NCI-H2107 treated with DMSO at 0.1 percent for 48 hours (cell line): ENCODE data around the gene PTPN12.
A peak's percentile ranks its signal among the peaks of the same experiment; 100 is the strongest.
"Not testable (repeated sequence)": the region's sequence is repeated elsewhere in the genome, so short reads cannot be mapped to it uniquely, and the experiment has no call there.

ENCODE experiments used
- DNase-seq: peaks from one replicate; lab custom pipeline; 2025; ENCODE audit not compliant: unreplicated experiment; lab: John Stamatoyannopoulos, UW

Gene PTPN12

GRCh38 chr7:77575187-77575586, 38.1 kb downstream of the PTPN12 start:
- no peak for DNase-seq

DNA sequence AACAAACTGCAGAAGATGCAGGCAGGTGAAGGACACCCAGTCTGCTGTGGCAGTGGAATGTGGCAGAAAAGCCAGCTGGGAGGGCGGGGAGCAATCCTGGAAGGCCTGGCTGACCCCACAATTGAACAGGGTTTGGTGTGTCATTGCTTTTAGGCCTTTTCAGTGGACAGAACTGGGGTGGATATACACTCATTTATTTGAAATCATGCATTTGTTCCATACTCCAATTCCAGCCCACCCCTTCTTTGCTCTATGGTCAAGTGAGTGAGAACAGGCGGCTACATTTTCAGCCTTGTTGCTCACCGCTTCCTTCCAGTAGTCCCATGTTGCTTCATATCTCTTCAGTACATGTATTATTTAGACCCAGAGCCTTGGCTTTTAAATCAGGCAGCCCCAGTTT, 39.8 kb downstream of the PTPN12 start:
- DNase-seq = no peak

- no peak for DNase-seq
Measured at GRCh38 chr7:77579797-77580196, 42.7 kb downstream of the PTPN12 start.

DNA sequence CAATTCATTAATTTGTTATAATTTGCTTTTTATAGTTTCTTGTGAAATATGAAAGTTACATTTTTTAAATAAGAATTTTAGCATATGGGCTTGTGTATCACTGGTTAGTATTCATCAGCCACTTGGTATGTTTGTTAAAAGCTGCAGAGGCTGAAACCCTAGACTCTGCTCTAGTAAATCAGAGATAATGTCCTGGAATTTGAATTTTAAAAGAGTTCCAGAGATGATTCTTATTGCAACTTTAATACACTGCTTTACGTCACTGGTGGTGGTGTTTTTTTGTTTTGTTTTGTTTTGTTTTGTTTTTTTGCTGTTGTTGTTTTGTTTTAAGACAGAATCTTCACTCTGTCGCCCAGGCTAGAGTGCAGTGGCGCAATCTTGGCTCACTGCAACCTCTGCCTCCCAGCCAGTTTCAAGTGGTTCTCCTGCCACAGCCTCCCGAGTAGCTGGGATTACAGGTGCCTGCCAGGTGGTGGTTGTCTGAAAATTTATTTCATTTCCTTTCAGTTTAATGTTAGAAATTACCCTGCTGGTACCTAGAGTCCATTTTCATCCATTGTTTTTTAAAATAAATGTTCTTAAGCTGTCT, 43.8 kb downstream of the PTPN12 start:
- peak; percentile 74 for DNase-seq

DNA sequence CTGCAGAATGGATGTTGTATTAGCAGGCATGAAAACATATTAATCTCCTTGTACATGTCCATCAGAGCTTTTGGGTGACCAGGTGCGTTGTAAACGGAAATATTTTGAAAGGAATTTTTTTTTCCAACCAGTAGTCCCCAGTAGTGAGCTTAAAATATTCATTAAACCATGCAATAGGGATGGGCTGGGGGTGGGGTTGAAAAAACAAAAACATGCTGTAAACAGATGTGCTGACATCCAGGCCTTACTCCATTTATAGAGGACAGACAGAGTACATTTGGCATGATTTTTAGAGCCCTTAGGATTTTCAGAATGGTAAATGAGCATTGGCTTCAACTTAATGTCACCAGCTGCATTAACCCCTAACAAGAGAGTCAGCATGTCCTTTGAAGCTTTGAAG, 50.2 kb downstream of the PTPN12 start:
- no peak for DNase-seq

- DNase-seq = no peak
Measured at GRCh38 chr7:77600952-77601351, 63.9 kb downstream of the PTPN12 start.

DNA sequence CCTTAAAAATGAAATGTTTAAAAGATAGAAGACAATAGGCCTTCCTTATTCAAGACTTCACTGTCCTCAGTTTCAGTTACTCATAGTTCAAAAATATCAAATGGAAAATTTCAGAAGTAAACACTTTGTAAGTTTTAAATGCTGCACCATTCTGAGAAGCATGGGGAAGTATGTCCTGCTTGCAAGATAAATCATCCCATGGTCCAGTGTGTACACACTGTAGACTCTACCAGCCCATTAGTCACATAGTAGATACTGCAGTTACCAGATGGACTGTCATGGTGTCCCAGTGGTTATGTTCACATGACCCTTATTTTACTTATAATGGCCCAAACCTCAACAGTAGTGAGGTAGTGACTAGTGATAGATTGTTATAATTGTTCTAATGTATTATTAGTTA, 69.5 kb downstream of the PTPN12 start:
- no peak for DNase-seq

DNA sequence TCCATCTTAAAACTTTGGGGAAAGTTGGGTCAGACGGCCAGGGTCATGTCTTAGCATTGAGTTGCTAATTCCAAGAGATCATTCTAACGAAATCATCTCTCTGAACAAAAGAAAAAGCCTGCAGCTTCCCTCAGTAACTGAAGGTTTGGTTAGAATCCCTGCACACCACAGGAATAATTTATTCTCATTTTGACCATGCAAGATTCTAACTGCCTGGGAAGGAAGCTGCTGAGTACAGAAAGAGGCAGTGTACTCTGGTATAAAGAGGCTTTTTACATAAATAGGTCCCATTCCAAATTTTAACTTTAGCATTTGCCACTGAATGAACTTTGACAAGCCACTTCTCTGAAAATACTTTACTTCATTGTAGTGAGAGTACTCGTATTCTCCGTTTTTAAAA, 82.2 kb downstream of the PTPN12 start:
- no peak for DNase-seq

GRCh38 chr7:77626586-77627308, 89.7 kb downstream of the PTPN12 start:
- peak; percentile 11 for DNase-seq

DNA sequence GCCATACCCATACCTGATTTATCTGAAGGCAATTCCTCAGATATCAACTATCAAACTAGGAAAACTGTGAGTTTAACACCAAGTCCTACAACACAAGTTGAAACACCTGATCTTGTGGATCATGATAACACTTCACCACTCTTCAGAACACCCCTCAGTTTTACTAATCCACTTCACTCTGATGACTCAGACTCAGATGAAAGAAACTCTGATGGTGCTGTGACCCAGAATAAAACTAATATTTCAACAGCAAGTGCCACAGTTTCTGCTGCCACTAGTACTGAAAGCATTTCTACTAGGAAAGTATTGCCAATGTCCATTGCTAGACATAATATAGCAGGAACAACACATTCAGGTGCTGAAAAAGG, 90.2 kb downstream of the PTPN12 start:
- DNase-seq = no peak

DNA sequence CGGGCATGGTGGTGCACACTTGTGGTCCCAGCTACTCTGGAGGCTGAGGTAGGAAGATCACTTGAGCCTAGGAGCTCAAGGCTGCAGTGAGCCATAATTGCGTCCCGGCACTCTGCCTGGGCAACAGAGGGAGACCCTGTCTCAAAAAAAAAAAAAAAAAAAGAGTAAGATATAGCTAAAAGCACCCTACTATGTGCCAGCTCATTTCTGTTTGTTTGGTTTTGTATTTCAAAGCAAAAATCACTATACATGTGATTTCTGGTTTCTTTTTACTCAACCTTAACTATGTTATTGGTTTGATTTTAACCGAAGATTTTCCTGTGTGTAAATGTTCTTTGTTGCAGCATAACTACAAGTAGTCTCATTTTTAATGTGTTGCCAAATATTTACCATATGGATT, 92.7 kb downstream of the PTPN12 start:
- DNase-seq = no peak

GRCh38 chr7:77631820-77632219, 94.7 kb downstream of the PTPN12 start:
- DNase-seq = no peak

DNA sequence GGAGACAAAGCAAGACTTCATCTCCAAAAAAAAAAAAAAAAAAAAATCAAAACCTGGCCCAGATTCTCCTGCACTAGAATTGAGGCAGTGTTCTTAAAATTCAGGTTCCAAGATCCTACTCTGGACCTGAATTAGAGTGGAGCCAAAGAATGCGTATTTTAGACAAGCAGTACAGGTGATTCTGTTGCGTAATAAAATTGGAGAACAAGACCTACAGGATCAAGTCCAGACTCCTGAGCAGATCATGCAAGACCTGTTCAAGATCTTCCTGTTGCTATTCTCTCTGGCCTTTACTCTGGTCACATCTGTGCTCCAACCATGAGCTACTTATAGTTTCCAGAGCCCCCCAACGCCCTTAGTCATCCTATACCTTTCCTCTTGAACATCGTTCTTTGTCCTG, 107.7 kb downstream of the PTPN12 start:
- no peak for DNase-seq

DNA sequence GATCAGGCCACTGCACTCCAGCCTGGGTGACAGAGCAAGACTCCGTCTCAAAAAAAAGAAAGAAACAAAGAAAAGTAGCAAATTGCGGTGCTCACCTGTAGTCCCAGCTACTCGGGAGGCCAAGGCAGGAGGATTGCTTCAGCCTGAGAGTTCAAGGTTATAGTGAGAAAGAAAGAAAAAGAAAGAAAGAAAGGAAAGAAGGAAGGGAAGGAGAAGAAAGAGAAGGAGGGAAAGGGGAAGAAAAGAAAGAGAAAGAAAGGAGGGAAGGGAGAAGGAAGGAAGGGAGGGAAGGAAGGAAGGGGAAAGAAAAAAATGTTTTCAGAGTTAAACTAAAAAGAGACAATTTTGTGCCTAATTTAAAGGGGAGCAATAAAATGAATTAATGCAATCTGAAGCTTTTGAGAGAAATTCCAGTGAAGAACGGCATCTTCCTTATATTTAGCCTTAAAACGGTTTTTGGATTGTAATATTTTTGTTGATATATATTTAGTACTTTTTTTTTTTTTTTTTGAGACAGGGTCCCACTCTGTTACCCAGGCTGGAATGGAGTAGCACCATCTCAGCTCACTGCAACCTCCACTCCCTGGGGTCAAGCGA, 111.7 kb downstream of the PTPN12 start:
- no peak for DNase-seq

GRCh38 chr7:77649716-77650349, 112.7 kb downstream of the PTPN12 start:
- no peak for DNase-seq

DNA sequence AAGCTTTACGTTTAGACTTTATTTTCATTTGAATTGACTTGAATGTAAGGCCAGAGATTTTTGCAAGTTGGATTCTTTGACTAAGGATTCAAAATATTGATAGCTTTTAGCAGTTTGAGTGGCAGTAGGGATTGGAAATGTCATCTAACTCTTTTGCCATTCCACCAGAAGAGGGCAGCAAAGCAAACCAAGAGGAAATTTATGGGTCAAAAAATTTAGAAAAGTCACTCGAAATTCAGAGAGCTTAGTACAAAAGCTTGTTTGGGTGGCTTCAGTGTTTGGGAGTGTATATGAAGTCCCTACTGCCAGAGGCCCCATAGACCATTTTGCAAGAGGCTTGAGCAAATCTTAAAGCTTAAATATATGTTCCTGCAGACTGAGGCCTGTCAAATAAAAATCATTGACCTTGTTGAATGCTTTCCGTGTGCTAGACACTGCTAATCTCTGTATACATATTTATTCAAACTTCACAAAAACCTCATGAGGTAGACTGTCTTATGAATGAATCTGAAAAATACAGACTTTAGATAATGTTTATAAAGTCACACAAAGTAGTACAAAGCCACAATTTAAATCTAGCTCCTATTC, 114.6 kb downstream of the PTPN12 start:
- DNase-seq = no peak

DNA sequence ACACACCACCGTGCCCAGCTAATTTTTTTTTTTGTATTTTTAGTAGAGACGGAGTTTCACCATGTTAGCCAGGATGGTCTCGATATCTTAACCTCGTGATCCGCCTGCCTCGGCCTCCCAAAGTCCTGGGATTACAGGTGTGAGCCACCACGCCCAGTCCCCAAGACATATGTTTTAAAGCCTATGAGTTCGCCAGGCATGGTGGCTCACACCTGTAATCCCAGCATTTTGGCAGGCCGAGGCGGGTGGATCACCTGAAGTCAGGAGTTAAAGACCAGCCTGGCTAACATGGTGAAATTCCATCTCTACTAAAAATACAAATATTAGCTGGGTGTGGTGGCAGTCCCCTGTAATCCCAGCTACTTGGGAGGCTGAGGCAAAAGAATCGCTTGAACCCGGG, 115.7 kb downstream of the PTPN12 start:
- not testable (repeated sequence) for DNase-seq

DNA sequence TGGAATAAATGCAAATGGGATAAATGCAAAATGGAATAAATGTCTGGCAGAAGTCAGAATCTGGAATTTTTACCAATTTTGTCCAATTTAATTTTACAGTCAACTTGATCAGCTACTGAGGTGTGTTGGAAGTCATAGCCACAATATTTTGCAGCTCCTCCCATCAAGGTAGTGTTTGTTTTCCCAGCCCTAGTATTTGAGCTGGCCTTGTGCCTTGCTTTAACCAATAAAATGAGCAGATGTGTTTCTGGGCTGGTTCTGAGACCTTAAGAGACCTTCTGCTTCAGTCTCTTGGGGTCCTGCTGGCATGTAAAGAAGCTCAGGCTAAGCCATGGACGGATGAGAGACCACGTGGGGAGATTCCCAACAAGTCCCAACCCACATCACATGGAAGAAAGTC, 116.5 kb downstream of the PTPN12 start:
- no peak for DNase-seq

GRCh38 chr7:77655356-77655755, 118.3 kb downstream of the PTPN12 start:
- no peak for DNase-seq

GRCh38 chr7:77655836-77656455, 118.9 kb downstream of the PTPN12 start:
- no peak for DNase-seq

- peak; percentile 63 for DNase-seq
Measured at GRCh38 chr7:77657427-77658224, 120.5 kb downstream of the PTPN12 start.
